SU-DHL-6 (cell line): Measurements from ENCODE around the gene SLC35B2.

Experiments
- EZH2phosphoT487 ChIP-seq: fragments of 200-600 bp; sonication (generic), shearing (Covaris generic); conservative IDR thresholded peaks from 2 replicates; pipeline ENCODE4 v1.6.1; 2018; ENCODE audit warnings: mild to moderate bottlenecking, antibody characterized with exemption, low read length, moderate library complexity, mixed read lengths
- TF ChIP-seq, protein P1 (sequence below): fragments of 200-600 bp; sonication (generic); IDR thresholded peaks from one replicate; pipeline ENCODE4 v1.5.1; 2017; ENCODE audit warnings: antibody characterized with exemption, mild to moderate bottlenecking, low read length, moderate library complexity; ENCODE audit not compliant: insufficient read depth, poor library complexity, severe bottlenecking

DNA sequence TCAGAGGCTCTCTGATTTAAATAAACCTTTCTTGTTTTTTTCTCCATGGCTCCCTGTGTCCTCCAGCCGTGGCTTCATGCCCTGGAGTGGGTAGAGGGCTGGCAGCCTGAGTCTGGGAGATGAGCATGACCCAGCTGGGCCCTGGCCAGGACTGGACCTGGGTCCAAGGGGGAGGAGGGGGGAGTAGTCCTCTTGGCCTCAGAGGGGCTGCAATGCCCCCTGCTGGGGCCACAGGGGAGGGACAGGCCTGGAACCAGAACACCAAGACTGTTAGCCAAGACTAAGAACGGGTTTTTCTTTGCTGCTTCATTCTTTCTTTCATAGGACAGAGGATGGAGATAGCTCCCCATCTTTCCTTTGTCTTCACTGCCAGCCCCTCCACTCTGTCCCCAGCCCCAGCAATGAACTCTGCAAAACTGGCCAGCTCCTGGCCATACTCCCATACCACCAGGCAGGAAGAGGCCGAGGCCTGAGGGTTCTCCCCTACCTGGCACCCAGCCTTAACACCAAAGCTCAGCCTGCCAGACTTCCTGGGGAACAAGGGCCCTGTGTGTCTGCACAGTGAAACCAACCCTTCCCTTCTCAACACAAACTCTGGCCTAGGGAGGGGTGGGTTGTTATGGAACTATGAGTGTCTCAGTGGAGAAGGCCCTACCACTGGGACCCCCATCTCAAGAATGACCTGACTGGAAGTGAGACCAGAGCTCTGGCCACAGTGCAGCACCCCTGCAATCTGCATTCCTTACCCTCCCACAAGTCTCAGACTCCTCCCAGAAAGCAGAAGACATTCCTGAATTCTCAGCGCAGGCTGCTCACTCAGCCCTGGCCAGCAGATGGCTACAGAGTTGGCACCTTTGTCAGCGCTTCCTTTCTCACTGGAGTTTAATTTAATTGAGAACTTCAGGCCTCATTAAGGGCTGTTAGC, 23.0 kb downstream of the SLC35B2 start:
- TF ChIP-seq, protein P1, sequence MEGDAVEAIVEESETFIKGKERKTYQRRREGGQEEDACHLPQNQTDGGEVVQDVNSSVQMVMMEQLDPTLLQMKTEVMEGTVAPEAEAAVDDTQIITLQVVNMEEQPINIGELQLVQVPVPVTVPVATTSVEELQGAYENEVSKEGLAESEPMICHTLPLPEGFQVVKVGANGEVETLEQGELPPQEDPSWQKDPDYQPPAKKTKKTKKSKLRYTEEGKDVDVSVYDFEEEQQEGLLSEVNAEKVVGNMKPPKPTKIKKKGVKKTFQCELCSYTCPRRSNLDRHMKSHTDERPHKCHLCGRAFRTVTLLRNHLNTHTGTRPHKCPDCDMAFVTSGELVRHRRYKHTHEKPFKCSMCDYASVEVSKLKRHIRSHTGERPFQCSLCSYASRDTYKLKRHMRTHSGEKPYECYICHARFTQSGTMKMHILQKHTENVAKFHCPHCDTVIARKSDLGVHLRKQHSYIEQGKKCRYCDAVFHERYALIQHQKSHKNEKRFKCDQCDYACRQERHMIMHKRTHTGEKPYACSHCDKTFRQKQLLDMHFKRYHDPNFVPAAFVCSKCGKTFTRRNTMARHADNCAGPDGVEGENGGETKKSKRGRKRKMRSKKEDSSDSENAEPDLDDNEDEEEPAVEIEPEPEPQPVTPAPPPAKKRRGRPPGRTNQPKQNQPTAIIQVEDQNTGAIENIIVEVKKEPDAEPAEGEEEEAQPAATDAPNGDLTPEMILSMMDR, result peak; percentile 96
- no peak for TF ChIP-seq EZH2phosphoT487
